Gastrocnemius medialis (tissue), 4 donors: ENCODE data around the gene STPG4.

Source experiments
- POLR2A ChIP-seq, 2 donors: fragments of 450-650 bp; IDR thresholded peaks; one replicate each; pipeline ENCODE4 v1.6.1; 2017; ENCODE audit warnings: antibody characterized with exemption in 2 of 2, mild to moderate bottlenecking in 2 of 2, moderate library complexity in 2 of 2
- TF ChIP-seq, protein P1 (sequence below), 5 experiments: fragments of 450-650 bp in 3 of 5; fragments of 200-600 bp in 2 of 5; sonication (generic) in 2 of 5; IDR thresholded peaks in 4 of 5; conservative IDR thresholded peaks in 1 of 5; 1 replicate in 4 of 5; 2 replicates in 1 of 5; pipeline ENCODE4 v1.5.1; 2016 to 2019; ENCODE audit warnings: antibody characterized with exemption in 5 of 5, mild to moderate bottlenecking in 3 of 5, moderate library complexity in 3 of 5

DNA sequence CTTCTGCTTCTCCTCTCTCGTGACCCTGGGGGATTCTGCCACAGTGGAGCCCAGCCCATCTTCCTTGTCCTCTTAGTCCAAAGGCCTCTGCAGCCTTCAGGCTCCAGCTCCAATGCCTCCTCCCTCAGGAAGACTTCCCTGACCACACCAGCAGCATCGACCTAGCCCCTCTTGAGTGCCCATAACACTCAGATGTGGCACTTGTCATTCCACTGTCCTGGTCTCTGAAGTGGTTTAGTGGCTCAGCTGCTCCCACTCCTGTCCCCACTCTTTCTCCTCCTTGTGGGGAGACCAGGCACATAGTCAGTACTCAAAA, 97.5 kb downstream of the STPG4 start:
- TF ChIP-seq POLR2A (IDR thresholded peaks at IDR 0.05) = no peak
- TF ChIP-seq, protein P1, sequence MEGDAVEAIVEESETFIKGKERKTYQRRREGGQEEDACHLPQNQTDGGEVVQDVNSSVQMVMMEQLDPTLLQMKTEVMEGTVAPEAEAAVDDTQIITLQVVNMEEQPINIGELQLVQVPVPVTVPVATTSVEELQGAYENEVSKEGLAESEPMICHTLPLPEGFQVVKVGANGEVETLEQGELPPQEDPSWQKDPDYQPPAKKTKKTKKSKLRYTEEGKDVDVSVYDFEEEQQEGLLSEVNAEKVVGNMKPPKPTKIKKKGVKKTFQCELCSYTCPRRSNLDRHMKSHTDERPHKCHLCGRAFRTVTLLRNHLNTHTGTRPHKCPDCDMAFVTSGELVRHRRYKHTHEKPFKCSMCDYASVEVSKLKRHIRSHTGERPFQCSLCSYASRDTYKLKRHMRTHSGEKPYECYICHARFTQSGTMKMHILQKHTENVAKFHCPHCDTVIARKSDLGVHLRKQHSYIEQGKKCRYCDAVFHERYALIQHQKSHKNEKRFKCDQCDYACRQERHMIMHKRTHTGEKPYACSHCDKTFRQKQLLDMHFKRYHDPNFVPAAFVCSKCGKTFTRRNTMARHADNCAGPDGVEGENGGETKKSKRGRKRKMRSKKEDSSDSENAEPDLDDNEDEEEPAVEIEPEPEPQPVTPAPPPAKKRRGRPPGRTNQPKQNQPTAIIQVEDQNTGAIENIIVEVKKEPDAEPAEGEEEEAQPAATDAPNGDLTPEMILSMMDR (IDR thresholded peaks at IDR 0.05 in 4 of 5, conservative IDR thresholded peaks at IDR 0.05 in 1 of 5) = no peak
